Measurements from ENCODE around the gene GBP4. TPM values are rescaled to one million over a fixed set of nuclear protein-coding genes. Genes with fewer than 3 reads are reported as not detected.

Gene GBP4
- total and polyA plus RNA-seq, 2 of the 4 experiments (the other 2 are of a cell fraction): not detected

- H3K4me3 ChIP-seq (ENCODE audit: insufficient read depth, low read depth, low read length): no peak overlapping the region
- no peak overlapping the region for H3K23ac ChIP-seq (ENCODE audit: low read depth, low read length)
- H2BK120ac ChIP-seq (ENCODE audit: low read depth, low read length): no peak overlapping the region
- H3K14ac ChIP-seq (replicated peaks; ENCODE audit: low read depth, low read length): no peak overlapping the region
- dilution Hi-C loops (cut with HindIII; ENCODE audit: low sequenced_read_pairs, unreplicated experiment): no loop called here
- intact Hi-C loops (cut with micrococcal nuclease): no loop called here
- H3K9me3 ChIP-seq (ENCODE audit: control insufficient read depth, insufficient read depth, low read length): no peaks in the 10 kb centered on the region
- H2AK9ac ChIP-seq (replicated peaks; ENCODE audit: low read depth, low read length, poor library complexity): no peak overlapping the region
- H2BK20ac ChIP-seq (ENCODE audit: low read depth, low read length): no peak overlapping the region
- H3K18ac ChIP-seq (ENCODE audit: low read depth, low read length): no peak overlapping the region
- H2AFZ ChIP-seq (replicated peaks; ENCODE audit: low read length, poor library complexity): no peak overlapping the region
- no peak overlapping the region for H4K8ac ChIP-seq (ENCODE audit: low read depth in 2 of 2, low read length in 2 of 2)
- no peak overlapping the region for H4K5ac ChIP-seq (ENCODE audit: low read depth, low read length)
- H4K20me1 ChIP-seq (ENCODE audit: insufficient read depth, low read length): no peaks in the 10 kb centered on the region
- WGBS, 2 experiments (ENCODE audit: extremely low coverage in 2 of 2, insufficient read length in 1 of 2): no CpG with 5 or more reads among the region's 1 CpG
- H4K91ac ChIP-seq (ENCODE audit: insufficient read depth, low read depth, low read length): no peak overlapping the region
- POLR2A ChIA-PET (ENCODE audit: unreplicated experiment): no interaction called here
- H2BK15ac ChIP-seq (ENCODE audit: low read depth, low read length): no peak overlapping the region
- in situ Hi-C loops (cut with MboI; ENCODE audit: low sequenced_read_pairs): no loop called here
- no peaks in the 10 kb centered on the region for H3K4me1 ChIP-seq (ENCODE audit: control insufficient read depth, insufficient read depth, low read length)
- no TSS peak for BruUV-seq (replicated peaks)
- H3K4me2 ChIP-seq (ENCODE audit: low read depth, low read length): no peak overlapping the region
- no peak overlapping the region for H3K9ac ChIP-seq (ENCODE audit: low read depth, low read length)
- H2BK5ac ChIP-seq (ENCODE audit: low read depth, low read length, poor library complexity, severe bottlenecking): no peak overlapping the region
- peaks cover 3% of the 10 kb centered on the region for H3K27me3 ChIP-seq (ENCODE audit: control insufficient read depth, insufficient read depth, low read length)
- CTCF ChIA-PET: no interaction called here
- no peaks in the 10 kb centered on the region for H3K79me1 ChIP-seq (ENCODE audit: low read depth in 1 of 2, low read length in 2 of 2)
- H3K9me1 ChIP-seq (ENCODE audit: insufficient read depth, low read length): no peaks in the 10 kb centered on the region
- no peak for ATAC-seq (ENCODE audit: low read depth)
- no peak for DNase-seq
- H3K36me3 ChIP-seq (ENCODE audit: control insufficient read depth, insufficient read depth, low read length): no peaks in the 10 kb centered on the region
- no peak overlapping the region for H2AK5ac ChIP-seq (ENCODE audit: low read depth, low read length)
- H3K4ac ChIP-seq (ENCODE audit: low read depth, low read length): no peak overlapping the region
- no peak overlapping the region for H3K27ac ChIP-seq (ENCODE audit: insufficient read depth, low read length)
- no peak overlapping the region for H3K56ac ChIP-seq (ENCODE audit: extremely low read depth, insufficient read depth, low read length)
- TF ChIP-seq BHLHE40 (IDR thresholded peaks at IDR 0.05; ENCODE audit: low read depth, low read length): no peak
- TF ChIP-seq POLR2A (IDR thresholded peaks at IDR 0.05; ENCODE audit: low read depth, low read length): no peak
- no peak for TF ChIP-seq SMC3 (IDR thresholded peaks at IDR 0.05; ENCODE audit: low read depth, low read length)
- no peak for TF ChIP-seq MXI1 (IDR thresholded peaks at IDR 0.05; ENCODE audit: borderline replicate concordance, low read depth, low read length)
- no peak for TF ChIP-seq CHD1 (IDR thresholded peaks at IDR 0.05; ENCODE audit: low read depth, low read length)
- no peak for TF ChIP-seq FOS (IDR thresholded peaks at IDR 0.05; ENCODE audit: low read depth, low read length)
- TF ChIP-seq RFX5 (IDR thresholded peaks at IDR 0.05; ENCODE audit: low read depth, low read length): no peak
- TF ChIP-seq MAFK (IDR thresholded peaks at IDR 0.05; ENCODE audit: low read depth, low read length): no peak
- no peak for TF ChIP-seq RAD21 (IDR thresholded peaks at IDR 0.05; ENCODE audit: low read length)
- TF ChIP-seq RCOR1 (IDR thresholded peaks at IDR 0.05; ENCODE audit: insufficient replicate concordance, low read length): no peak
These were observed 836 bp upstream of the GBP4 start for GRCh38 chr1:89199525-89200031.
